ENCODE data around the gene PER3.

DNA sequence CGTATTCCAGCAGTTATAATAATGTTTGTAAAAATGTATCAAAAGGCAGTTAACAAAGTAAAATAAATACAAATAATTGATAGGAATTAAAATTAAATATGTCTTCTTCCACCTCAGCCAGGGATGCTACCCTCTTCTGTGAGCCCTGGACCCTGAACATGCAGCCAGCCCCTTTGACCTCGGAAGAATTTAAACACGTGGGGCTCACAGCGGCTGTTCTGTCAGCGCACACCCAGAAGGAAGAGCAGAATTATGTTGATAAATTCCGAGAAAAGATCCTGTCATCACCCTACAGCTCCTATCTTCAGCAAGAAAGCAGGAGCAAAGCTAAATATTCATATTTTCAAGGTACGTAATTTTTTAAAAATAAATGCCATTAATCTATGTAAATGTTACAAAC is 42.3 kb downstream of the PER3 start:
- no peak for TF ChIP-seq EP300 (IDR thresholded peaks at IDR 0.05; ENCODE audit: low read depth)
- TF ChIP-seq POLR2A (IDR thresholded peaks at IDR 0.05) = no peak
- TF ChIP-seq, protein P1, sequence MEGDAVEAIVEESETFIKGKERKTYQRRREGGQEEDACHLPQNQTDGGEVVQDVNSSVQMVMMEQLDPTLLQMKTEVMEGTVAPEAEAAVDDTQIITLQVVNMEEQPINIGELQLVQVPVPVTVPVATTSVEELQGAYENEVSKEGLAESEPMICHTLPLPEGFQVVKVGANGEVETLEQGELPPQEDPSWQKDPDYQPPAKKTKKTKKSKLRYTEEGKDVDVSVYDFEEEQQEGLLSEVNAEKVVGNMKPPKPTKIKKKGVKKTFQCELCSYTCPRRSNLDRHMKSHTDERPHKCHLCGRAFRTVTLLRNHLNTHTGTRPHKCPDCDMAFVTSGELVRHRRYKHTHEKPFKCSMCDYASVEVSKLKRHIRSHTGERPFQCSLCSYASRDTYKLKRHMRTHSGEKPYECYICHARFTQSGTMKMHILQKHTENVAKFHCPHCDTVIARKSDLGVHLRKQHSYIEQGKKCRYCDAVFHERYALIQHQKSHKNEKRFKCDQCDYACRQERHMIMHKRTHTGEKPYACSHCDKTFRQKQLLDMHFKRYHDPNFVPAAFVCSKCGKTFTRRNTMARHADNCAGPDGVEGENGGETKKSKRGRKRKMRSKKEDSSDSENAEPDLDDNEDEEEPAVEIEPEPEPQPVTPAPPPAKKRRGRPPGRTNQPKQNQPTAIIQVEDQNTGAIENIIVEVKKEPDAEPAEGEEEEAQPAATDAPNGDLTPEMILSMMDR (IDR thresholded peaks at IDR 0.05) = no peak
- no peak for TF ChIP-seq POLR2AphosphoS5 (IDR thresholded peaks at IDR 0.05)
